Measurements from ENCODE around the gene FHIT.

The FHIT gene

GRCh38 chr3:60126511-60127304, 1124.5 kb downstream of the FHIT start:
- Mint-ChIP-seq H3K4me1 (ENCODE audit: low read depth) (no peaks in the 10 kb centered on the region), H3K9me3 (no peaks in the 10 kb centered on the region), H3K27me3 (no peaks in the 10 kb centered on the region), H3K4me3 (no peak overlapping the region), H3K27ac (no peak overlapping the region), H3K36me3 (ENCODE audit: low read depth) (no peaks in the 10 kb centered on the region)
- intact Hi-C loops (cut with micrococcal nuclease): no loop called here

DNA sequence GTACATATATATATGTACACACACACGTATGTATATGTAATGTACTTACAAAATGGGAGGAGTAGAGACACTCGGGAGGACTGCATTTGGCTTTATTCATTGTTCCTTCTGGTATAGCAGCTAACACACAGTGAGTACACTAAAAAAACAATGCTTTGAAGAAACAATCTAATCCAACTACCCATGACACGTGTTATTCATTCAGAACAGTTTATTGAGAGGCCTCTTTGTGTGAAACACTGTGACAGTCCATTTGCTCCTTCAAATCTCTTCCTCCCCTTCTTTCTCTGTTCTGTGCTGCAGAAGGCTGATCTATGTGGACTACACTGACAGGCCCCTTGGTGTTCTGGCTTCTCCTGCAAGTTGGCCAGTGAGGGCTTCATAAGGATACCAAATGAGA, 1125.6 kb downstream of the FHIT start:
- H3K4me3 Mint-ChIP-seq: no peak overlapping the region
- H3K27ac Mint-ChIP-seq: no peak overlapping the region
- intact Hi-C loops (cut with micrococcal nuclease): no loop called here
- no peaks in the 10 kb centered on the region for H3K27me3 Mint-ChIP-seq
- H3K9me3 Mint-ChIP-seq: no peaks in the 10 kb centered on the region
- no peaks in the 10 kb centered on the region for H3K4me1 Mint-ChIP-seq (ENCODE audit: low read depth)
- H3K36me3 Mint-ChIP-seq (ENCODE audit: low read depth): no peaks in the 10 kb centered on the region

DNA sequence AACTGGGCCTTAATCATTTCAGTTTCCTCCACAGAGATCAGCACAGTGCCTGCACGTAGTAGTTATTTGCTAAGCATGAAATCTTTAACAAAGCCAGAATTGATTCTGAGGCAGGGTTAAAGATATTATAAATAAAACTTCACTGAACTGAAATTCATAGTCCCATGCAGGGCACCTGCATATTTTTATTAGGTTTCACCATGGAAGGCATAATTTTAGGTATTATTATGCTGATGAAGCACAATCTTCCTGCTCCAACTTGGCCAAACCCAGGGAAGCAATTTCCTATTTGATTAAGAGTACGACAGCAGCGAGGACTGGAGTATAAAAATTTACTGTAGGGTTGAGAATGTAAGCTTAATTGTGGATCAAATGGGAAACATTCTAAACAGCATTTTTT, 1131.0 kb downstream of the FHIT start:
- Mint-ChIP-seq H3K9me3 (no peaks in the 10 kb centered on the region), H3K27ac (no peak overlapping the region), H3K4me3 (no peak overlapping the region), H3K36me3 (ENCODE audit: low read depth) (no peaks in the 10 kb centered on the region), H3K4me1 (ENCODE audit: low read depth) (no peaks in the 10 kb centered on the region), H3K27me3 (no peaks in the 10 kb centered on the region)
- intact Hi-C loops (cut with micrococcal nuclease): no loop called here

- intact Hi-C loops (cut with micrococcal nuclease): no loop called here
- H3K27ac Mint-ChIP-seq: no peak overlapping the region
- no peaks in the 10 kb centered on the region for H3K9me3 Mint-ChIP-seq
- H3K27me3 Mint-ChIP-seq: no peaks in the 10 kb centered on the region
- no peaks in the 10 kb centered on the region for H3K36me3 Mint-ChIP-seq (ENCODE audit: low read depth)
- H3K4me1 Mint-ChIP-seq (ENCODE audit: low read depth): no peaks in the 10 kb centered on the region
- H3K4me3 Mint-ChIP-seq: no peak overlapping the region
Measured at GRCh38 chr3:60114191-60114590, 1137.1 kb downstream of the FHIT start.

GRCh38 chr3:60107275-60107674, 1144.0 kb downstream of the FHIT start:
- H3K36me3 Mint-ChIP-seq (ENCODE audit: low read depth): no peaks in the 10 kb centered on the region
- H3K4me3 Mint-ChIP-seq: no peak overlapping the region
- H3K27ac Mint-ChIP-seq: no peak overlapping the region
- no peaks in the 10 kb centered on the region for H3K4me1 Mint-ChIP-seq (ENCODE audit: low read depth)
- intact Hi-C loops (cut with micrococcal nuclease): no loop called here
- no peaks in the 10 kb centered on the region for H3K9me3 Mint-ChIP-seq
- H3K27me3 Mint-ChIP-seq: no peaks in the 10 kb centered on the region

- Mint-ChIP-seq H3K36me3 (ENCODE audit: low read depth) (no peaks in the 10 kb centered on the region), H3K4me1 (ENCODE audit: low read depth) (no peaks in the 10 kb centered on the region), H3K9me3 (no peaks in the 10 kb centered on the region), H3K27me3 (no peaks in the 10 kb centered on the region), H3K4me3 (no peak overlapping the region), H3K27ac (no peak overlapping the region)
- intact Hi-C loops (cut with micrococcal nuclease): no loop called here
Measured at GRCh38 chr3:60102154-60102553, 1149.1 kb downstream of the FHIT start.

- no peaks in the 10 kb centered on the region for H3K36me3 Mint-ChIP-seq (ENCODE audit: low read depth)
- intact Hi-C loops (cut with micrococcal nuclease): no loop called here
- H3K27me3 Mint-ChIP-seq: no peaks in the 10 kb centered on the region
- H3K4me3 Mint-ChIP-seq: no peak overlapping the region
- H3K4me1 Mint-ChIP-seq (ENCODE audit: low read depth): no peaks in the 10 kb centered on the region
- no peaks in the 10 kb centered on the region for H3K9me3 Mint-ChIP-seq
- H3K27ac Mint-ChIP-seq: no peak overlapping the region
Measured at GRCh38 chr3:60101621-60102020, 1149.6 kb downstream of the FHIT start.

GRCh38 chr3:60096403-60096802, 1154.8 kb downstream of the FHIT start:
- no peaks in the 10 kb centered on the region for H3K9me3 Mint-ChIP-seq
- H3K27ac Mint-ChIP-seq: no peak overlapping the region
- peaks cover 1% of the 10 kb centered on the region for H3K27me3 Mint-ChIP-seq
- H3K4me3 Mint-ChIP-seq: no peak overlapping the region
- no peaks in the 10 kb centered on the region for H3K4me1 Mint-ChIP-seq (ENCODE audit: low read depth)
- no peaks in the 10 kb centered on the region for H3K36me3 Mint-ChIP-seq (ENCODE audit: low read depth)
- intact Hi-C loops (cut with micrococcal nuclease): no loop called here

DNA sequence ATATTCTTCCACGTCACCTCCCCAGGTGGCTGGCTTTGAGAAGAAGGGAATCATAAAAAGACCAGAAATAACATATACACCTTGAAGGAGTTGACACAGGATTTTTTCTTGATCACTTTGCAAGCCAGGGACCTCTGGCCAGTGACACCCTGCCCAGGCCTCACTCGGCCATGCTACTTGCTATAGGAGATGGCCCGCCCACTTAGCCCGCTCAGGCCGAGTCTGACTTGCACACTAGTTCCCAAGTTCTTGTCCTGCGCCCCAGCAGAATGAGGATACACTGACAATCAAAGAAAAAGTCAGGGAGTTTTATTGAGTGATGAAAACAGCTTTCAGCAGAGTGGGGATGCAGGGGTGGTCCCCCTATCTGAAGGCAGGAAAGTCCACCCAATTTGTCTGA, 1155.3 kb downstream of the FHIT start:
- no peaks in the 10 kb centered on the region for H3K4me1 Mint-ChIP-seq (ENCODE audit: low read depth)
- no peak overlapping the region for H3K4me3 Mint-ChIP-seq
- intact Hi-C loops (cut with micrococcal nuclease): no loop called here
- no peak overlapping the region for H3K27ac Mint-ChIP-seq
- H3K36me3 Mint-ChIP-seq (ENCODE audit: low read depth): no peaks in the 10 kb centered on the region
- H3K27me3 Mint-ChIP-seq: peaks cover 1% of the 10 kb centered on the region
- H3K9me3 Mint-ChIP-seq: no peaks in the 10 kb centered on the region

- H3K4me3 Mint-ChIP-seq: no peak overlapping the region
Measured at GRCh38 chr3:60095516-60095915, 1155.7 kb downstream of the FHIT start.

DNA sequence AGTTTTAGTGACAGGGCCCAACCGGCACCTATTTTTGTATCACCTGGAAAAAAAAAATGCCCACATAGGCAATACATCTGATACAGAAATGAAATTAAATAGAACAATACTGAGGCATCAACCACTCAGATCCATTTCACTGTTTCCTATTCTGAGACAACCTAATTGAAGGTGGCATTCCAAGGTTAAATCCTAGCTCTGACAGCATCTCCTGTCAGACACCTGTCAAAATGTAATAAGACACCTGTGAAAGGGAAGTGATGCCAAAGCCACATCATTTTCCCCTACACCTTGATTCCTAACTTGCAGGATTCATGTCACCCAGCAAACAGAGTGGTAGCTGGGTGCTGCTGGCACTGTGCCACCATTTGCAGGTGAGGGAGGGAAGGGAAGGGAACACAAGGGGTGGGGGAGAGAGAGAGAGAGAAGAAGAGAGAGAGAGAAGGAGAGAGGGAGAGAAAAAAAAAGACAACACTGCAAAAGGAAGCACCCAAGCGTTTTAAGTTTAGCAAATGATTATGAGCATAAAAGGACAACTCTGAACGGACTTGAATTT, 1156.8 kb downstream of the FHIT start:
- intact Hi-C loops (cut with micrococcal nuclease): no loop called here
- Mint-ChIP-seq H3K9me3 (no peaks in the 10 kb centered on the region), H3K27me3 (peaks cover 1% of the 10 kb centered on the region), H3K4me3 (no peak overlapping the region), H3K27ac (no peak overlapping the region), H3K4me1 (ENCODE audit: low read depth) (no peaks in the 10 kb centered on the region), H3K36me3 (ENCODE audit: low read depth) (no peaks in the 10 kb centered on the region)

More at GRCh38 chr3:60095516-60095915, 1155.7 kb downstream of the FHIT start:
- Mint-ChIP-seq H3K9me3 (no peaks in the 10 kb centered on the region), H3K27me3 (peaks cover 1% of the 10 kb centered on the region), H3K4me1 (ENCODE audit: low read depth) (no peaks in the 10 kb centered on the region), H3K36me3 (ENCODE audit: low read depth) (no peaks in the 10 kb centered on the region), H3K27ac (no peak overlapping the region)
- intact Hi-C loops (cut with micrococcal nuclease): no loop called here

DNA sequence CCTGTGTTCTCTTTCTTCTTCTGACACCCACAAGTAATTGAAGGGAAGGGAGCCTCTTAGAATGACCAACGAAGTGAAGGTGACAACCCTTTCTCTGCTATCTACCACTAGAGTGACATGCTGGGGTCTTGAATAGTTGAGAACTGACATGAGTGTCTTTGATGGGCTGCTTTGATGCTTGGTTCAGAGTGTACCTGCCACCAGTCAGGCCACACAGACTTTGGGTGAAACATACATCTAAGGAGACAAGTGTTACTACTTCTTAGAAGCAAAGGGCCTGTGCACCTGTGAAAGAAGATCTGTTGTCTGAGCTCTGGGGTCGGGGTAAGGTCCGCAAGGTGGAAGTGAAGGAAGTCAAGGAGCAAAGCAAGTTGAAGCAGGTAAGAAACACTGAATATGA, 1160.7 kb downstream of the FHIT start:
- no peak overlapping the region for H3K27ac Mint-ChIP-seq
- H3K9me3 Mint-ChIP-seq: peaks cover 9% of the 10 kb centered on the region
- H3K27me3 Mint-ChIP-seq: peaks cover 1% of the 10 kb centered on the region
- no peaks in the 10 kb centered on the region for H3K4me1 Mint-ChIP-seq (ENCODE audit: low read depth)
- H3K4me3 Mint-ChIP-seq: no peak overlapping the region
- intact Hi-C loops (cut with micrococcal nuclease): no loop called here
- H3K36me3 Mint-ChIP-seq (ENCODE audit: low read depth): no peaks in the 10 kb centered on the region

DNA sequence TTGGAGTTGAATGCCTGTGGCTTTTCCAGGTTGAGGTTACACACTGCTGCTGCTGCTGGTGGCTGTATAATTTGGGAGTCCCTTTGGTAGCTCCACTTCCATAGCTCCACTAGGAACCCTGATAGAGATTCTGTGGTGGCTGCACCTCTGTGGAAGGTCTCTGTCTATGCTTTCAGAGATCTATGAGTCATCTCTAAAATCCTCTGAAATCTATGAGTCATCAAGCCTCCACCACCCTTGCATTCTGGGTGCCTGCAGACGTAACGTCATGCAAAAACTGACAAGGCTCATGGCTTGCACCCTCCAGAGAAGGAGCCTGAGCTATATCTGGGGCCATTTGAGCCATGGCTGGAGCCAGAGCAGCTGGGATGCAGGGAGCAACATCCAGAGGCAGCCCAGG, 1164.4 kb downstream of the FHIT start:
- Mint-ChIP-seq H3K4me1 (ENCODE audit: low read depth) (peaks cover 4% of the 10 kb centered on the region), H3K27me3 (no peaks in the 10 kb centered on the region), H3K9me3 (peaks cover 9% of the 10 kb centered on the region), H3K36me3 (ENCODE audit: low read depth) (no peaks in the 10 kb centered on the region), H3K27ac (no peak overlapping the region), H3K4me3 (no peak overlapping the region)
- intact Hi-C loops (cut with micrococcal nuclease): no loop called here

DNA sequence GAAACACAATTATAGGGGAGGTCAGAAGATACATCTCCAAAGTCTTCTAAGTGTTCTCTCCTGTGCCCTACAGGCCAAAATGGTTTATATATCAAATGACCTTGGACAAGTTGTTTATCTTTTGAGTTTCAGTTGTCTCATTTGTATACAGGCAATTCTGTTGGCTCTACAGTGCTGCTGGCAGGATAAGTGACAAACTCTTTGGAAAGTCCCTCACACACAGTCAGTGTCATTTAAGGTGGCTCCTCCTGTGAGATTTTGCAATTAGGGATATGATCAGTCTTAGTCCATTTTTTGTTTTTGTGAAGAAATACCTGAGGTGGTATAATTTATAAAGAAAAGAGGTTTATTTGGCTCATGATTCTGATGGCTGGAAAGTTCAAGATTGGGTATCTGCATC, 1165.6 kb downstream of the FHIT start:
- no peak overlapping the region for H3K27ac Mint-ChIP-seq
- peaks cover 9% of the 10 kb centered on the region for H3K9me3 Mint-ChIP-seq
- H3K27me3 Mint-ChIP-seq: no peaks in the 10 kb centered on the region
- no peak overlapping the region for H3K4me3 Mint-ChIP-seq
- intact Hi-C loops (cut with micrococcal nuclease): no loop called here
- peaks cover 9% of the 10 kb centered on the region for H3K4me1 Mint-ChIP-seq (ENCODE audit: low read depth)
- H3K36me3 Mint-ChIP-seq (ENCODE audit: low read depth): no peaks in the 10 kb centered on the region

All from dendritic cell treated with granulocyte-macrophage colony-stimulating factor and Interleukin-4, amounts not matched to agents 40 ng/mL and 50 ng/mL, for 4 days (primary cell).